Measurements from ENCODE around the gene CDCA5.

Gene CDCA5

GRCh38 chr11:65066805-65067291 is 17.0 kb downstream of the CDCA5 start:
- no peak for DNase-seq (ENCODE audit: low read depth)
- TF ChIP-seq, protein P1, sequence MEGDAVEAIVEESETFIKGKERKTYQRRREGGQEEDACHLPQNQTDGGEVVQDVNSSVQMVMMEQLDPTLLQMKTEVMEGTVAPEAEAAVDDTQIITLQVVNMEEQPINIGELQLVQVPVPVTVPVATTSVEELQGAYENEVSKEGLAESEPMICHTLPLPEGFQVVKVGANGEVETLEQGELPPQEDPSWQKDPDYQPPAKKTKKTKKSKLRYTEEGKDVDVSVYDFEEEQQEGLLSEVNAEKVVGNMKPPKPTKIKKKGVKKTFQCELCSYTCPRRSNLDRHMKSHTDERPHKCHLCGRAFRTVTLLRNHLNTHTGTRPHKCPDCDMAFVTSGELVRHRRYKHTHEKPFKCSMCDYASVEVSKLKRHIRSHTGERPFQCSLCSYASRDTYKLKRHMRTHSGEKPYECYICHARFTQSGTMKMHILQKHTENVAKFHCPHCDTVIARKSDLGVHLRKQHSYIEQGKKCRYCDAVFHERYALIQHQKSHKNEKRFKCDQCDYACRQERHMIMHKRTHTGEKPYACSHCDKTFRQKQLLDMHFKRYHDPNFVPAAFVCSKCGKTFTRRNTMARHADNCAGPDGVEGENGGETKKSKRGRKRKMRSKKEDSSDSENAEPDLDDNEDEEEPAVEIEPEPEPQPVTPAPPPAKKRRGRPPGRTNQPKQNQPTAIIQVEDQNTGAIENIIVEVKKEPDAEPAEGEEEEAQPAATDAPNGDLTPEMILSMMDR (conservative IDR thresholded peaks at IDR 0.05; ENCODE audit: low read depth, low read length), result no peak
- H3K4me3 ChIP-seq (ENCODE audit: low read depth, low read length), result no peak overlapping the region

DNA sequence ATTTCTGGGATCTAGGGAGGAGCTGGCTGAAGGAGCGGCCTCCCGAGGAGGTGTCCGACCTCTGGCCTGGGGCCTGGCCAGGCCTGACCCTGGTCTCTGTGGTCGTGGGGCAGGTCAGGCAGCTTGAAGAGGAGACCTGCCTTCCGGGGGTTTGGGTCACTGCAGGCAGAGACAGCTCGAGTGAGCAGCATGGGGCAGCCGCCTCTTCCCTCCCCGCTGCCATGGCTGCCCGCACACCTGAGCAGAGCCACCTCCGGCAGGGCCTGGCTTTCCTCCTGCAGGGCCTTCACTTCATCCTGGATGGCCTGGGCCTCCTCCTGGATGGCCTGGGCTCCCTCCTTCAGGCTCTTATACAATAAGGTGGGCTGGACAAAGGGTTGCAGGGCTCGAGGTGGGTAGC is 17.5 kb downstream of the CDCA5 start:
- DNase-seq (ENCODE audit: low read depth), result no peak
- H3K4me3 ChIP-seq (ENCODE audit: low read depth, low read length), result no peak overlapping the region
- TF ChIP-seq, protein P1 (conservative IDR thresholded peaks at IDR 0.05; ENCODE audit: low read depth, low read length), result no peak

- DNase-seq (ENCODE audit: low read depth), result no peak
- H3K4me3 ChIP-seq (ENCODE audit: low read depth, low read length), result no peak overlapping the region
- TF ChIP-seq, protein P1 (conservative IDR thresholded peaks at IDR 0.05; ENCODE audit: low read depth, low read length), result no peak
These were observed 18.0 kb downstream of the CDCA5 start for GRCh38 chr11:65065851-65066250.

DNA sequence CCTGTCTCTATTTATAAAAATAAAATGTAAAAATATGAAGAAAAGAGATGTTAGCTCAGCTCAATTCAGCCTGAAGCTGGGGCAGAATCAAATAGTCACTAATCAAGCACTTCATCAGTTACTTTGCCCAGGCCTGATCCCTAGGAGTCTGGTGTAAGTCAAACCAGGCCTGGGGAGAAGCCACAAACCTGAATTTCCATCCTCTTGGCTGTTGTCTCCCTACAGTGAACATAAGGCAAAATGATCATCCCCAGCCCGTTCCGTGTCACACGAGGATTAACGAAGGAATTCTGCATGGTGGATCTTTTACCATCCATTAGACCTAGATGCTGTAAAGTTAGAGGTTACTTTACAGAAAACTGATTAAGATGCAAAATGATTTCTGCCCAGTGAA is 19.0 kb downstream of the CDCA5 start:
- no peak overlapping the region for H3K4me3 ChIP-seq (ENCODE audit: low read depth, low read length)
- DNase-seq (ENCODE audit: low read depth), result no peak
- TF ChIP-seq, protein P1 (conservative IDR thresholded peaks at IDR 0.05; ENCODE audit: low read depth, low read length), result no peak

DNA sequence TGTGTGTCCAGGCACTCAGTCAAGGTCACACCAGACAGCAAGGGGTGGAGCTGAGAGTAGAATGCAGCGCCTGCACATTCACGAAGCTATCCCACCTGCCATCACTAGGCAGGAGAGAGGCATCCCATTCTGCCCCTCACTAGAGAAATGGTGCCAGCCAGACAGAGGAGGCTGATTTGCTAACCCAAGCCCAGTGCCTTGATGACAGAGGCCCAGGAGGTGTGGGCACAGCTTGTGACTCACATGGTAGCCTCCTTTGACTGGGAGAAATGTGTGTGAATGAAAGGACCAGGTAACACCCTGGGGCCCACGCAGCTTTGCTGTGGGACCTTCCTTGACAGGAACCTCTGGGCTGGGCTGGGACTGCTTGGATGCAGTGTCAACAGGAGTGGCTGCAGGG is 20.3 kb downstream of the CDCA5 start:
- TF ChIP-seq, protein P1 (conservative IDR thresholded peaks at IDR 0.05; ENCODE audit: low read depth, low read length), result no peak
- DNase-seq (ENCODE audit: low read depth), result no peak
- H3K4me3 ChIP-seq (ENCODE audit: low read depth, low read length), result no peak overlapping the region

DNA sequence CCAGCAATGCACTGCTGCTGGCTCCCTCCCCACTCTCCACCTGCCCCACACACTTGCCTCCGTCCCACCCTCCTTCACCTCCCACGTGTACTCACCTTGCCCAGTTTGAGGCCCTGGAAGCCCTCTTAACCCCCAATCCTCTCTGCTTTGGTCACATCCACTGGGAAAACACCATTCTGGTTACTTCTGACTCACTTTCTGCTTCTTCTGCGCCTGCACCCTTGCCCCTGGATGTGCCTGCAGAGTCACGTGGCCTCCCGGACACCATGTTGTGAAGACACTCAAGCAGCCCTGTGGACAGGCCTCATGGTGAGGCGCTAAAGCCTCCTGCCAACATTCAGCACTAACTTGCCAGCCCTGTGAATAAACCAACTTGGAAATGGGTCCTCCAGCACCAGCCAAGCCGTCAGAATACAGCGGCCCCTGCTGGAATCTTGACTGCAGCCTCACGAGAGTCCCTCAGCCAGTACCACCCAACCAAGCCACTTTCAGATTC is 22.9 kb downstream of the CDCA5 start:
- H3K4me3 ChIP-seq (ENCODE audit: low read depth, low read length), result no peak overlapping the region
- TF ChIP-seq, protein P1 (conservative IDR thresholded peaks at IDR 0.05; ENCODE audit: low read depth, low read length), result peak; percentile 60
- DNase-seq (ENCODE audit: low read depth), result peak; percentile 47

Measured in choroid plexus epithelial cell (primary cell).